ENCODE results near the gene ELF1. TPM values are rescaled to one million over a fixed set of nuclear protein-coding genes. Genes with fewer than 3 reads are reported as not detected.
A peak's percentile ranks its signal among the peaks of the same experiment; 100 is the strongest.

The ELF1 gene
- total and polyA plus RNA-seq, 10 of the 15 experiments (the other 5 are each of a cell fraction or from before 2014, with no cell fraction given), result 43.3 to 97.6 (median 55.7) TPM

GRCh38 chr13:40963927-40964326 lies 55.2 kb downstream of the ELF1 start (continued):
- TF ChIP-seq ZNF687 (IDR thresholded peaks at IDR 0.05), result no peak
- no peak for TF ChIP-seq RUNX3 (IDR thresholded peaks at IDR 0.05; ENCODE audit: low read length)
- TF ChIP-seq IRF4 (IDR thresholded peaks at IDR 0.05; ENCODE audit: low read depth, low read length), result no peak
- TF ChIP-seq KAT2A (conservative IDR thresholded peaks at IDR 0.05; ENCODE audit: control insufficient read depth, low read depth, low read length), result no peak

GRCh38 chr13:40961826-40962225 lies 57.3 kb downstream of the ELF1 start:
- in situ Hi-C loops (cut with MboI), result no loop called here
- DNase-seq (ENCODE audit: low read depth, low spot score) (no peak), FAIRE-seq (peak; percentile 18), ATAC-seq (peak; percentile 23)
- no TSS peak for BruUV-seq (replicated peaks)
- WGBS (ENCODE audit: insufficient coverage, insufficient replicate concordance, low lambda C conversion rate, missing lambda C conversion rate), result 0% methylated on average over 1 of the region's 1 CpG
- peak overlapping the region; percentile 71 for H3K4me2 ChIP-seq (ENCODE audit: control insufficient read depth, insufficient read depth)
- H3K79me2 ChIP-seq (ENCODE audit: control insufficient read depth, insufficient read depth, low read length), result peaks cover 85% of the 10 kb centered on the region
- no peak overlapping the region for H2AFZ ChIP-seq (ENCODE audit: control insufficient read depth, low read depth, low read length)
- H3K4me1 ChIP-seq (ENCODE audit: control insufficient read depth, insufficient read depth, low read length), result peaks cover 38% of the 10 kb centered on the region
- H3K9ac ChIP-seq (ENCODE audit: control insufficient read depth, insufficient read depth, low read length), result 0 out of 2 replicates have a peak overlapping the region, but pooled peaks have one; percentile 35
- H3K27ac ChIP-seq (ENCODE audit: control insufficient read depth, insufficient read depth), result peak overlapping the region; percentile 71
- peaks cover 10% of the 10 kb centered on the region; the same call in 1 of the 2 replicates for H4K20me1 ChIP-seq (ENCODE audit: control insufficient read depth, insufficient read depth)
- H3K4me3 ChIP-seq, result peak overlapping the region; percentile 20; the same call in 1 of the 2 replicates
- ChIA-PET SMC1A (ENCODE audit: uncharacterized antibody, unreplicated experiment) (interaction anchor here (0.7 to 3.2 kb wide), 14 partner anchors 9 to 113 kb away, joined by 3 to 24 read pairs (median 7); no protein-coding TSS in a partner anchor), RAD21 (ENCODE audit: unreplicated experiment) (interaction anchor here (0.7 to 2.7 kb wide), 10 partner anchors 9 to 68 kb away, joined by 3 to 13 read pairs (median 4); no protein-coding TSS in a partner anchor), CTCF (interaction anchor here (1.0 to 3.5 kb wide), 10 partner anchors 8 to 113 kb away, joined by 3 to 20 read pairs (median 5); no protein-coding TSS in a partner anchor), POLR2A (interaction anchor here (0.8 to 1.7 kb wide), 7 partner anchors 9 to 47 kb away, joined by 3 to 6 read pairs (median 4); no protein-coding TSS in a partner anchor)
- H3K36me3 ChIP-seq (ENCODE audit: control insufficient read depth in 2 of 2, insufficient read depth in 2 of 2, low read length in 1 of 2), result peaks cover 4 to 13% of the 10 kb centered on the region in 2 experiments
- intact Hi-C loops (cut with micrococcal nuclease; ENCODE audit: unreplicated experiment), result no loop called here
- no peaks in the 10 kb centered on the region for H3K27me3 ChIP-seq (replicated peaks in 1 of 2; ENCODE audit: control insufficient read depth in 2 of 2, insufficient read depth in 2 of 2, low read length in 1 of 2)
- no peaks in the 10 kb centered on the region for H3K9me3 ChIP-seq (replicated peaks; ENCODE audit: control insufficient read depth, insufficient read depth, low read length)
- TF ChIP-seq IKZF2 (IDR thresholded peaks at IDR 0.05) (no peak), TARDBP (IDR thresholded peaks at IDR 0.05; ENCODE audit: borderline replicate concordance) (no peak), ZNF687 (IDR thresholded peaks at IDR 0.05) (no peak), ZBTB33 (IDR thresholded peaks at IDR 0.05) (no peak), ATF7 (IDR thresholded peaks at IDR 0.05; ENCODE audit: low read depth) (no peak), TCF3 (IDR thresholded peaks at IDR 0.05; ENCODE audit: borderline replicate concordance, insufficient read depth, low read depth, low read length) (no peak), MEF2A (IDR thresholded peaks at IDR 0.05; ENCODE audit: insufficient read depth, low read depth, low read length) (no peak)
- TF ChIP-seq, protein P1, sequence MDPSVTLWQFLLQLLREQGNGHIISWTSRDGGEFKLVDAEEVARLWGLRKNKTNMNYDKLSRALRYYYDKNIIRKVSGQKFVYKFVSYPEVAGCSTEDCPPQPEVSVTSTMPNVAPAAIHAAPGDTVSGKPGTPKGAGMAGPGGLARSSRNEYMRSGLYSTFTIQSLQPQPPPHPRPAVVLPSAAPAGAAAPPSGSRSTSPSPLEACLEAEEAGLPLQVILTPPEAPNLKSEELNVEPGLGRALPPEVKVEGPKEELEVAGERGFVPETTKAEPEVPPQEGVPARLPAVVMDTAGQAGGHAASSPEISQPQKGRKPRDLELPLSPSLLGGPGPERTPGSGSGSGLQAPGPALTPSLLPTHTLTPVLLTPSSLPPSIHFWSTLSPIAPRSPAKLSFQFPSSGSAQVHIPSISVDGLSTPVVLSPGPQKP (IDR thresholded peaks at IDR 0.05; ENCODE audit: low read depth, low read length), result no peak
